Measurements from ENCODE around the gene LRRIQ4. TPM values are rescaled to one million over a fixed set of nuclear protein-coding genes. Genes with fewer than 3 reads are reported as not detected.
A peak's percentile ranks its signal among the peaks of the same experiment; 100 is the strongest.

Gene LRRIQ4
- polyA plus RNA-seq, 3 donors, result not detected

DNA sequence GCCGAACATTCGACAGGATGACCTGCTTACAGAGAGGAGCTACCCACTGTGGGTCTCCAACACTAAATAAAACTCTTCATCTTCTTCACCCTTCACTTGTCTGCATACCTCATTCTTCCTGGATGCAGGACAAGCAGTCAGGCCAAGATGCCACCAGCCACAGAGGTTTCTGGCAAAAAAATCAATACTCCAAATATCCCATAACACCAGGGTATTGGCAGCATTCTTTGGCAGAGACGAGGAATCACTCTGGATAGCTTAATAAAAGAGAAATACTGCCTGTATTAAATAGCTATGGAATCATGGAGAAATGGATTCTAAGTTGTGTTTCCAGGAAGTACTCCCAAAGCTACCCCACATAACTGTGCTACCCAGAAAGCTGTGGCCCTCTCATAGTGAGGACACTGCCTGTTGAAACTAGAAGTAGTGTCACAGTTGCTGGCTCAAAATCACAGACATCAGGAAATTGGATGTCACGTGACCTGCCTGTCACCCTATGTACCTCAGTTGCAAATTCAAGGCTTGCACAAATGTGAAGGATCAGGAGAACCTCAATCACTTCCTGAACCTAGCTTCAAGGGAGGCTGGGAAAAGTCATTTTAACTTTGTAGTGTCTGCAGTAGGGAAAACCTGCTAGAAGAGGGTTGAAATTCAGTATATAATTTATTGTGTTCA, 68.0 kb downstream of the LRRIQ4 start:
- TF ChIP-seq, protein P1, sequence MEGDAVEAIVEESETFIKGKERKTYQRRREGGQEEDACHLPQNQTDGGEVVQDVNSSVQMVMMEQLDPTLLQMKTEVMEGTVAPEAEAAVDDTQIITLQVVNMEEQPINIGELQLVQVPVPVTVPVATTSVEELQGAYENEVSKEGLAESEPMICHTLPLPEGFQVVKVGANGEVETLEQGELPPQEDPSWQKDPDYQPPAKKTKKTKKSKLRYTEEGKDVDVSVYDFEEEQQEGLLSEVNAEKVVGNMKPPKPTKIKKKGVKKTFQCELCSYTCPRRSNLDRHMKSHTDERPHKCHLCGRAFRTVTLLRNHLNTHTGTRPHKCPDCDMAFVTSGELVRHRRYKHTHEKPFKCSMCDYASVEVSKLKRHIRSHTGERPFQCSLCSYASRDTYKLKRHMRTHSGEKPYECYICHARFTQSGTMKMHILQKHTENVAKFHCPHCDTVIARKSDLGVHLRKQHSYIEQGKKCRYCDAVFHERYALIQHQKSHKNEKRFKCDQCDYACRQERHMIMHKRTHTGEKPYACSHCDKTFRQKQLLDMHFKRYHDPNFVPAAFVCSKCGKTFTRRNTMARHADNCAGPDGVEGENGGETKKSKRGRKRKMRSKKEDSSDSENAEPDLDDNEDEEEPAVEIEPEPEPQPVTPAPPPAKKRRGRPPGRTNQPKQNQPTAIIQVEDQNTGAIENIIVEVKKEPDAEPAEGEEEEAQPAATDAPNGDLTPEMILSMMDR (IDR thresholded peaks at IDR 0.05), result no peak
- H3K36me3 Mint-ChIP-seq, result no peaks in the 10 kb centered on the region
- Histone ChIP-seq H3K79me2 (ENCODE audit: insufficient read depth, low read length) (no peaks in the 10 kb centered on the region), H3K4me2 (replicated peaks; ENCODE audit: extremely low read depth, low read length, poor library complexity, severe bottlenecking) (no peak overlapping the region), H2AFZ (ENCODE audit: insufficient read depth, low read depth, low read length, poor library complexity, severe bottlenecking) (no peak overlapping the region), H3K9ac (ENCODE audit: insufficient read depth, low read length, poor library complexity, severe bottlenecking) (no peak overlapping the region), H3K4me3 (replicated peaks in 1 of 3; ENCODE audit: low read depth in 2 of 3, low read length in 3 of 3) (no peak overlapping the region), H3K27ac (ENCODE audit: low read depth in 1 of 2, low read length in 2 of 2) (no peak overlapping the region), H3K36me3 (replicated peaks in 1 of 2; ENCODE audit: control insufficient read depth in 1 of 2, insufficient read depth in 2 of 2, low read length in 2 of 2) (no peaks in the 10 kb centered on the region), H3K4me1 (ENCODE audit: control insufficient read depth in 1 of 2, insufficient read depth in 2 of 2, low read length in 2 of 2) (peaks cover 0 to 5% of the 10 kb centered on the region in 2 donors), H3K27me3 (ENCODE audit: control insufficient read depth in 2 of 2, insufficient read depth in 2 of 2, low read length in 2 of 2) (no peaks in the 10 kb centered on the region), H3K9me3 (replicated peaks in 1 of 2; ENCODE audit: control insufficient read depth in 1 of 2, insufficient read depth in 1 of 2, low read length in 2 of 2) (no peaks in the 10 kb centered on the region), H4K20me1 (ENCODE audit: insufficient read depth, low read length) (no peaks in the 10 kb centered on the region)
- peaks cover 0 to 2% (median 2%) of the 10 kb centered on the region in 3 donors for H3K27me3 Mint-ChIP-seq (ENCODE audit: low read depth in 3 of 3)
- peaks cover 0 to 2% (median 0%) of the 10 kb centered on the region in 7 donors for H3K9me3 Mint-ChIP-seq
- no peak for DNase-seq
- 86% methylated on average over 3 of the region's 4 CpGs for WGBS (ENCODE audit: insufficient coverage)
- H3K4me1 Mint-ChIP-seq, result peaks cover 15% of the 10 kb centered on the region
- intact Hi-C loops (cut with micrococcal nuclease), result no loop called here
- H3K4me3 Mint-ChIP-seq, result no peak overlapping the region
- peak overlapping the region in 1 of 7 donors; percentile 63 for H3K27ac Mint-ChIP-seq

DNA sequence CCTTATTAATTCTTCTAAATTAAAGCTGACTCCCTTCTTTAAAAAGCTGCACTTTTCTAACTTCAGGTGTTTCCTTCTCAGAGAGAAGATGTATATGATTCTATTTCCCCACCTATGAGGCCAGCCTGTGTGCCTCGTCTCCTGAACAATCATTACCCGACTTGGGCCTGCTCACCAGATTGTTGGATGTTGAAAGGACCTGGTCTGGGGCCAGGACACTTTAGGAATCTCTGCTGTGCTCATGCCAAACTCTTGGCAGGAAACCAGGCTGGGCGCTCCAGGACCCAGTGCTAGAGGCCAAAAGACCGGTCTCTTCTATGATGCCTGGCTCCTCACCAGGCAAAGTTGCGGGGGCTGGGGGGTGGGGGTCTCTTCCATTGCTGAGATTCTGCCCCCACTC, 74.0 kb downstream of the LRRIQ4 start:
- Histone ChIP-seq H3K27me3 (ENCODE audit: control insufficient read depth in 2 of 2, insufficient read depth in 2 of 2, low read length in 2 of 2) (no peaks in the 10 kb centered on the region), H3K36me3 (replicated peaks in 1 of 2; ENCODE audit: control insufficient read depth in 1 of 2, insufficient read depth in 2 of 2, low read length in 2 of 2) (no peaks in the 10 kb centered on the region), H4K20me1 (ENCODE audit: insufficient read depth, low read length) (no peaks in the 10 kb centered on the region), H2AFZ (ENCODE audit: insufficient read depth, low read depth, low read length, poor library complexity, severe bottlenecking) (no peak overlapping the region), H3K4me1 (ENCODE audit: control insufficient read depth in 1 of 2, insufficient read depth in 2 of 2, low read length in 2 of 2) (no peaks in the 10 kb centered on the region), H3K27ac (ENCODE audit: low read depth in 1 of 2, low read length in 2 of 2) (no peak overlapping the region), H3K79me2 (ENCODE audit: insufficient read depth, low read length) (no peaks in the 10 kb centered on the region), H3K9me3 (replicated peaks in 1 of 2; ENCODE audit: control insufficient read depth in 1 of 2, insufficient read depth in 1 of 2, low read length in 2 of 2) (no peaks in the 10 kb centered on the region), H3K4me2 (replicated peaks; ENCODE audit: extremely low read depth, low read length, poor library complexity, severe bottlenecking) (no peak overlapping the region), H3K4me3 (replicated peaks in 1 of 3; ENCODE audit: low read depth in 2 of 3, low read length in 3 of 3) (no peak overlapping the region), H3K9ac (ENCODE audit: insufficient read depth, low read length, poor library complexity, severe bottlenecking) (no peak overlapping the region)
- 100% methylated on average over 1 of the region's 5 CpGs for WGBS (ENCODE audit: insufficient coverage)
- intact Hi-C loops (cut with micrococcal nuclease), result no loop called here
- H3K9me3 Mint-ChIP-seq, result no peaks in the 10 kb centered on the region
- no peak for DNase-seq
- TF ChIP-seq, protein P1 (IDR thresholded peaks at IDR 0.05), result no peak
- H3K27ac Mint-ChIP-seq, result no peak overlapping the region
- H3K36me3 Mint-ChIP-seq, result no peaks in the 10 kb centered on the region
- no peak overlapping the region for H3K4me3 Mint-ChIP-seq
- no peaks in the 10 kb centered on the region for H3K4me1 Mint-ChIP-seq
- peaks cover 0 to 2% (median 2%) of the 10 kb centered on the region in 3 donors for H3K27me3 Mint-ChIP-seq (ENCODE audit: low read depth in 3 of 3)

Other genes starting within 250 kb of the LRRIQ4 start
- not detected for gene MECOM, start 149.2 kb upstream of the LRRIQ4 start, polyA plus RNA-seq
- gene TERC, start 47.8 kb upstream of the LRRIQ4 start, polyA plus RNA-seq, result under 1 TPM in 2 of 3 donors, not detected in 1; 0.33 to 0.76 TPM
- gene ACTRT3, start 43.3 kb upstream of the LRRIQ4 start, polyA plus RNA-seq, result under 1 TPM in 2 of 3 donors, not detected in 1; 0.03 to 0.08 TPM
- gene MYNN, start 39.5 kb upstream of the LRRIQ4 start, polyA plus RNA-seq, result 1 to 10 TPM; 6.3 to 9.0 (median 8.7) TPM
- gene LRRC34, start within 50 bp of the LRRIQ4 start, polyA plus RNA-seq, result under 1 TPM; 0.25 to 0.61 (median 0.43) TPM
- not detected for gene LRRC31, start 57.1 kb downstream of the LRRIQ4 start, polyA plus RNA-seq
- gene SAMD7, start 98.7 kb downstream of the LRRIQ4 start, polyA plus RNA-seq, result not detected
- gene SEC62, start 153.9 kb downstream of the LRRIQ4 start, polyA plus RNA-seq, result 100 to 1,000 TPM in 1 of 3 donors, 10 to 100 TPM in 2; 15.6 to 117 (median 95.2) TPM
- gene GPR160, start 225.1 kb downstream of the LRRIQ4 start, polyA plus RNA-seq, result 10 to 100 TPM; 10.0 to 19.7 (median 11.5) TPM

All from CD14-positive monocyte (primary cell).